Measurements from ENCODE around the gene LACC1. TPM values are rescaled to one million over a fixed set of nuclear protein-coding genes. Genes with fewer than 3 reads are reported as not detected.

Gene LACC1
- polyA plus RNA-seq, 1 experiment: 11.7 TPM

GRCh38 chr13:43920965-43921674, 41.4 kb downstream of the LACC1 start:
- no peak for DNase-seq (ENCODE audit: low read depth, low spot score)
- TF ChIP-seq CTCF (IDR thresholded peaks at IDR 0.05; ENCODE audit: low read depth, low read length): no peak
- H3K9me3 ChIP-seq (ENCODE audit: control insufficient read depth, insufficient read depth, low read length): no peaks in the 10 kb centered on the region
- no peaks in the 10 kb centered on the region for H3K27me3 ChIP-seq (ENCODE audit: control insufficient read depth, insufficient read depth, low read length)
- H3K27ac ChIP-seq (ENCODE audit: low read depth, low read length): no peak overlapping the region
- H3K4me3 ChIP-seq (ENCODE audit: low read depth, low read length): no peak overlapping the region
- CTCF ChIA-PET: interaction anchor here (0.8 to 2.1 kb wide), 3 partner anchors 13 to 562 kb away, joined by 3 to 12 read pairs (median 5); no protein-coding TSS in a partner anchor
- POLR2A ChIA-PET: no interaction called here

GRCh38 chr13:43924549-43925245, 45.0 kb downstream of the LACC1 start:
- H3K9me3 ChIP-seq (ENCODE audit: control insufficient read depth, insufficient read depth, low read length): no peaks in the 10 kb centered on the region
- CTCF ChIA-PET: interaction anchor here (0.7 to 1.2 kb wide), 2 partner anchors 17 to 513 kb away, joined by 4 to 5 read pairs; no protein-coding TSS in a partner anchor
- H3K4me3 ChIP-seq (ENCODE audit: low read depth, low read length): no peak overlapping the region
- H3K27ac ChIP-seq (ENCODE audit: low read depth, low read length): no peak overlapping the region
- no peaks in the 10 kb centered on the region for H3K27me3 ChIP-seq (ENCODE audit: control insufficient read depth, insufficient read depth, low read length)
- DNase-seq (ENCODE audit: low read depth, low spot score): no peak
- TF ChIP-seq CTCF (IDR thresholded peaks at IDR 0.05; ENCODE audit: low read depth, low read length): no peak
- POLR2A ChIA-PET: no interaction called here

- Histone ChIP-seq H3K27me3 (ENCODE audit: control insufficient read depth, insufficient read depth, low read length) (peaks cover 12% of the 10 kb centered on the region), H3K4me3 (ENCODE audit: low read depth, low read length) (no peak overlapping the region), H3K27ac (ENCODE audit: low read depth, low read length) (no peak overlapping the region), H3K9me3 (ENCODE audit: control insufficient read depth, insufficient read depth, low read length) (no peaks in the 10 kb centered on the region)
- no peak for DNase-seq (ENCODE audit: low read depth, low spot score)
- ChIA-PET CTCF (no interaction called here), POLR2A (no interaction called here)
- TF ChIP-seq CTCF (IDR thresholded peaks at IDR 0.05; ENCODE audit: low read depth, low read length): no peak
Measured at GRCh38 chr13:43929947-43930346, 50.2 kb downstream of the LACC1 start.

DNA sequence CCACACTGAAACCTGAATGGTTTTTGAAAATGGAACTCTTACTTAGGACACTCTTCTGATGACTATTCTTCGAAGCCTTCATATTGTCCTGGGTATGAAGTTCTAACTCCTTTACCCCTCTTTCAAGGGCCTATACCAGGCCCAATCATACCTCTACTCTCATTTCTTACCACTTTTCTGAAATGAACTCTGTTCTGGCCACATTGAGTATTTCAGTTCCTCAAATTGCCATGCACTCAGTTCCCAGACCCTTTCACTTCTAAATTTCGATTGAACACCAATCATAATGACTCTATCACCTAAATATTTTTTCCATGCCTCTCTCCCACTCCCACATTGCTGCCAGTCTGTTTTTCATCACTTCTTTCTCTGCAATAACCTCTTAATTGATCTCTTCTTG, 53.7 kb downstream of the LACC1 start:
- Histone ChIP-seq H3K9me3 (ENCODE audit: control insufficient read depth, insufficient read depth, low read length) (no peaks in the 10 kb centered on the region), H3K4me3 (ENCODE audit: low read depth, low read length) (no peak overlapping the region), H3K27me3 (ENCODE audit: control insufficient read depth, insufficient read depth, low read length) (peaks cover 14% of the 10 kb centered on the region), H3K27ac (ENCODE audit: low read depth, low read length) (no peak overlapping the region)
- no peak for TF ChIP-seq CTCF (IDR thresholded peaks at IDR 0.05; ENCODE audit: low read depth, low read length)
- CTCF ChIA-PET: no interaction called here
- POLR2A ChIA-PET: no interaction called here
- no peak for DNase-seq (ENCODE audit: low read depth, low spot score)

- DNase-seq (ENCODE audit: low read depth, low spot score): no peak
- Histone ChIP-seq H3K4me3 (ENCODE audit: low read depth, low read length) (no peak overlapping the region), H3K9me3 (ENCODE audit: control insufficient read depth, insufficient read depth, low read length) (no peaks in the 10 kb centered on the region), H3K27ac (ENCODE audit: low read depth, low read length) (no peak overlapping the region), H3K27me3 (ENCODE audit: control insufficient read depth, insufficient read depth, low read length) (peaks cover 20% of the 10 kb centered on the region)
- no peak for TF ChIP-seq CTCF (IDR thresholded peaks at IDR 0.05; ENCODE audit: low read depth, low read length)
- ChIA-PET CTCF (no interaction called here), POLR2A (no interaction called here)
Measured at GRCh38 chr13:43934273-43934672, 54.6 kb downstream of the LACC1 start.
